ENCODE results near the gene OR56A3.

DNA sequence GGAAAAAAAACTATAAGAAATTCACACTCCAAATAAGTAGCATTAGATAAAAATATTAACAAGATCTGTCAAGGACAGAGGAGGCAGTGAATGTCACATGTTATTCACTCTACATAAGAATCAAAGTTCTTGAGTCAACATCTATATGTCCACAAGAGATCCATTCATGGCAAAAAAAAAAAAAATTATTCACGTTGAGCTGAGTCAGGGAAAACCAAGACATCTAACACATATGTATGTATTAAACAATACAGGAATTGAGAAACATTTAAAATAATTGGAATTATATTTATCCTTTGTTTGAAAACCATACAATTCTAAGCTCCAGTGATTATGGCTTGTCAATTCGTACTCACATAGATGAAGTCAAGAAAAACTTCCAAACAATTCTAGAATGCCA lies 24.9 kb downstream of the OR56A3 start:
- TF ChIP-seq CTCF (IDR thresholded peaks at IDR 0.05) (no peak), POLR2A (IDR thresholded peaks at IDR 0.05) (no peak)
